NCI-H2171 (cell line): Measurements from ENCODE around the gene EYS.

Experiments
- DNase-seq: peaks from one replicate; lab custom pipeline; 2025; lab: John Stamatoyannopoulos, UW

EYS gene

GRCh38 chr6:64717281-64717680, 989.7 kb downstream of the EYS start:
- DNase-seq: no peak

DNA sequence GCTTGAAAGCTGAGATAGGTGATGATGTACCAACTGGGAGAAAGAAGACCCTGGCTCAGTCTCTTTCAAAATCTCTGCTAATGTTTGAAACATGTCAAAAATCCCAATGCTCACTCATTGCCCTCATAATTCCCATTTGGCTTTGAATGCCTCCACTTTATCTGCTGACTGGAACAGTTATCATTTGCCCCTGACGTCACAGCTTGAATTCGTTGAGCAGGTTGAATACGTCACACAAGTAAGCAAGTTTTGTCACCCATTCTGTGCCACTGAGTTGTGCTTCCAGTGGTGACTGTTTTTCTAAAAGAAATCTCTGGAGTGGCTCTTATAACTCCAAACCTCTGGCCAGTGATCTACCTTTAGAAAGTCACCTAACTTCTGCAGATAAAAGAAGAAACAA, 991.4 kb downstream of the EYS start:
- DNase-seq: no peak

GRCh38 chr6:64714073-64714472, 993.0 kb downstream of the EYS start:
- DNase-seq: no peak

DNA sequence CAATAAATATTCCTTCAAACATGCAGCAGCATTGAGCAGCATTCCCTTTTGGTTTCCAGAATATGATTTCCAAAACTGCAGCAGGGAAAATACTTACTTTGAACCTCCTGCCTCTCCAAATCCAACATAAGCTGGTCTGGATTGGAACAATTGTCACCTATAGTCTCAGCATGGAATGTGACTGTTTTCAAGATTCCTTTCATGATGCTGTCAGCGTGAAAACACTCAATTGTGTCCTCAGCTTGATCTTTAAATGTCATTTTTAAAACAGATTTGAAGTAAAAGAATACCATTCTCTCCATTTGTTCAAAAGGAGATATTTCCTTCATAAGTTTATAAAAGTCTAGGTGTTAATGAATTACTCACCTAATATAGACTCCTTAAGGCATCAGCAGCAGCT, 993.9 kb downstream of the EYS start:
- no peak for DNase-seq

DNA sequence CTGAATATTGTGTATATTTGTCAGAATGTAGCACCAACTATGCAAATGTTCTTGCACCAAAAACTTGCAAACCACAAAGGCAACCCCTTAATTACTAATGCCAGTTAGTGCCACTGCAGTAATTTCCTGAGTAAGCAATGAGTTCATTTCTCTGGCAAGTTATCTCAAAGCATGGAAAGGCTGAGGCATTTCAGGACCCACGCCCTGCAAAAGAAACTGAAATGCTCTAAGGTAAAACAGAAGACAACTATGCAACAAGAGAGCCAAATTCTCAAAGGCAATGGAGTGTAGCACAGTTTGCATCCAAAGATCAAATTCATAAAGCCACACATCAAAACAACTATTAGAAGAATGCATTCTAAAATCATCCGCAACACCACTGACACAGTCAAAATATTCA, 994.4 kb downstream of the EYS start:
- DNase-seq: no peak

GRCh38 chr6:64703922-64704321, 1003.1 kb downstream of the EYS start:
- DNase-seq: no peak

DNA sequence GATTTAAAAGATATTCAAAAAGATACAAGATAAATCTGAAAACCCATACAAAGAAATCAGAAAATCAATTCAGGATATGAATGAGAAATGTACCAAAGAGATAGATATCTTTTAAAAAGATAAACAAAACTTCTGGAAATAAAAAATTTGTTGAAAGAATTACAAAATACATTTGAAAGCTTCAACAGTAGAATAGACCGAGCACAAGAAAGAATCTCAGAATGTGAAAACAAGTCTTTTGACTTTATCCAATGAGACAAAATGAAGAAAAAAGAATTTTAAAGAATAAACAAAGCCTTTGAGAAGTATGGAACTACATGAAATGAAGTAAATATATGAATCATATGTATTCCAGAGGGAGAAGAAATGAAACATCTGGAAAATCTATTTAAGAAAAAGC, 1011.0 kb downstream of the EYS start:
- DNase-seq: no peak

DNA sequence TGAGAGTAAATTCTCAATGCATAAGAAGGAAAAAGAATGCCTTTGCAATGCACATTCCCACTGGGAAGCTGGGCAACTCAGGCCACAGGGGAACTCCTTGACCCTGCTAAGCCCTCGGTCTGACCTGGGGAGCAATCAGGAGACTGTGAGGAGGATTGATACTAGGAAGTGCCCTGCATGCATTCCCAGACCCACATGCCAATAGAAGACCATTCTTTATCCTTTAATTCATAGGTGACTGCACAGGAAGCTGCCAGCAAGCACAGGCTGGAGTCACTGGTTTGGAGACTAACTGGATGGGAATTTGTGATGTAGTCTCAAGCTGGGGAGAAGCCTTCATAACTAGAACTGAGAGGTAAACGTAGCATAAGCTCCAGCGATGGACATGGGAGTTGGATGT, 1012.7 kb downstream of the EYS start:
- no peak for DNase-seq

- no peak for DNase-seq
These were observed 1016.0 kb downstream of the EYS start for GRCh38 chr6:64691064-64691463.

GRCh38 chr6:64685401-64685800, 1021.6 kb downstream of the EYS start:
- no peak for DNase-seq

DNA sequence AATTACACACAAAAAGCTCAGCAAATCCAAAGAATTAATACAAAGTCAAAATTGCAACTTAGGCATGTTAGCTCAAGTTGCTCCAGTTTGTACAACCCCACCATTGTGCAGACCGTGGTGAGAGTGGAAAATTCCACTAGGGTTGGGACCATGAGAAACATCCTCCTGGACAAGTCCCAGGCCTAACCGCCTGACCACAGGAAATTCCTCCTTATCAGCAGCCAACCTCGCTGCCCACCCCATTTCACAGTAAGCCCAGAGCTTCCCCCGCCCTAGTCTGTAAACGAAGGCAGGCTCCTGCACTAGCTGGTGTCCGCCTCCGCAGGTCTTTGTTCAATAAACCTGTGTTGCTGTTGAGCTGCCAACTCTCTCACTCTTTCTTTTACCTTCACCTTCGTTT, 1023.3 kb downstream of the EYS start:
- DNase-seq: no peak

DNA sequence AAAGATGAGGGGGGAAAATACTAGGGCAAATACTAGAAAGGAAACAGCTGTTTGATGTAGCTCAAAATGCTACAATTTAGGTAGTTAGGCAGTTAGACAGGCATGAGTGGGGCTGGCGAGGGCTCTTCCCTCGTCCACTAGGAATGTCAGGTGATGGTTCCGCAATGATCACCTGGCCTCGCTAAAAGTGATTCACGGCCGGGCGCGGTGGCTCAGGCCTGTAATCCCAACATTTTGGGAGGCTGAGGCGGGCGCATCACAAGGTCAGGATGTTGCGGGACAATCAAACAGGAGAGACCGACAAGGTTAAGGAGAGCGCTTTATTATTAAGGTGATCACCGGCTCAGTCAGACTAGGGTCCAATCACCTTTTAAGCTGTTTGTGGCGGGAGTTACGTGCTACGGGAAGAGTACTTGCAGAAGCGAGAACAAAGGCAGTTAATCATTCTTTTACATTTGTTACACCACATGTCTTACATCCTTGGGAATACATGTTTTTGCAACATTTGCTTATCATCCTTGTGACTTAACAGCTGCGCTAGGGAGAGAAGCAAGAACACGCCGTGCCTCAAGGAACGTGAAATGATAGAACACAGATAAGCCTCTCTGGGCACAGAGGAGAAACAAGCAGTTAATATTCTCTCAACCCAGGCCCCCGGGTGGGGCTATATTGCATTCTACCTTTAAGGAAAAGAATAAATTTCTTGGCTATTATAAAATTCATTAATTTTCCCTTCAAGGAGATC, 1025.4 kb downstream of the EYS start:
- no peak for DNase-seq

DNA sequence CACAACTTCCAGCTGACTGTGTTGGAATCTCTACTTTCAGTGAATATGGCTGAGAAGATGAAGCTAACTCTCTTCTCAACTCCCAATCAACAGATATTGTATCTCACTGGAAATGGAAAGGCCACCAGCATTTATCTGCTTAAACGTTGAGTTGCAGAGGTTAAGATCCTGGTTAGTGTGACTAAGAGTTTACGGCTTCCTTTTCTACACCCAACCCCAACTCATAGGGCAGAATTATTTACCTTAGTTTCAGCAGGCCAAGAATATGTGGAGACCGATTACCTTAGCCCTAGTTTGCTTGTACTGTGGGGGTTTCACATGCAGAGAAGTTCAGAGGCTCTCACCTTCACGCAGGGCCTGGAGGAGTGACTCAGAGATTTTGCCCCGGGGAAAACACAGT, 1026.6 kb downstream of the EYS start:
- no peak for DNase-seq

DNA sequence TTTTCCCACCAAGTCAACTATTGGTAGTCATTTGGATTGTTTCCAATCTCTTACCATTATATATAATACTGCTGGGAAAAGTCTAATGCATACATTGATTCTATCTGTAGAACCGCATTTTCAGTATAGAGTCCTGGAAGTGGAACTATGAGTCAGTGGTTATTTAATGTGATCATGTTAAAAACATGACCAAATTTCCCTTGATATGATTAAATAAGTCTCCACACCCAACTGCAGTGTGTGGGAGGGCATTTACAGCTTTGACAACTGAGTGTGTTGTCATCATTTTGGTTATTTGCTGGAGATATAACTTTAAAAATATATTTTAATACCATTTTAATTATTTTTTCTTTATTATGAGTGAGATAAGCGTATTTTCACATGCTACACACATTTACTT, 1027.6 kb downstream of the EYS start:
- no peak for DNase-seq

- DNase-seq: no peak
These were observed 1034.4 kb downstream of the EYS start for GRCh38 chr6:64672651-64673050.

DNA sequence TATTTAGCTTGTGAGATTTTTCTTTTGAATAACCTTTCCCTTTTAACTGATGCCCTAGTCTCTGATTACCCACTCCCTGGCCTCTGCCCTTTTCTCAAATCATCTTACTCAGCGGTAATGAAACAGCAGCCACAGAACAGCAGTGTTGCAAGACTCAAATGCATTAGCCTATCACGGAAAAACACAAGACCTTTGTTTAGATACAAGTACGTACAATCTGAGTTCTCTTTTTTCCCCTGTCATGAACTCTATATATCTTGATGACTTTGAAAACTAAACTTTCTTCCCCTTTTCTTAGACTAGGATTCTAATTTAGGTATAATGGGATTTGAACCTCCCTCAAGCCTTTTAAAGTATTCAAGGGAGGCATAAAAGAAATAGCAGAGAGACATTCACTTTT, 1034.9 kb downstream of the EYS start:
- DNase-seq: no peak

GRCh38 chr6:64665137-64665536, 1041.9 kb downstream of the EYS start:
- DNase-seq: no peak

- DNase-seq: no peak
These were observed 1042.5 kb downstream of the EYS start for GRCh38 chr6:64664480-64664879.

DNA sequence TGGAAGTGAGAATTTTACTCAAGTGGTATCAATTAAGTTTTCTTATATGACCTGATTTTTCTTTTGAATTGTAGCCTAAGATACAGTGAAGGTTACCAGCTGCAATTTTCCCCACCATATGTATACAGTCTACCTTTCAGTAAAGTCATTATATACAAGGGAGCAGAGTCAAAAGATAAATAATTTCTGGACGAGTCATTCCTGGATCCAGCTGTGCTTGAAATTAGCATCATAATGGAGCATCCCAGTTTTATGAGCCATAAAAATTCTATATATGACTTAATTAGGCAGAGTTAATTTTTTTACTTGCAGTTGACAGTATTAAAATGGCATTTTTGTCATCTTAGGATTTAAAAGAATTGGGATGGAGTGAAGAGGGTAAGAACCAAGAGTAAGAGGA, 1063.0 kb downstream of the EYS start:
- no peak for DNase-seq

DNA sequence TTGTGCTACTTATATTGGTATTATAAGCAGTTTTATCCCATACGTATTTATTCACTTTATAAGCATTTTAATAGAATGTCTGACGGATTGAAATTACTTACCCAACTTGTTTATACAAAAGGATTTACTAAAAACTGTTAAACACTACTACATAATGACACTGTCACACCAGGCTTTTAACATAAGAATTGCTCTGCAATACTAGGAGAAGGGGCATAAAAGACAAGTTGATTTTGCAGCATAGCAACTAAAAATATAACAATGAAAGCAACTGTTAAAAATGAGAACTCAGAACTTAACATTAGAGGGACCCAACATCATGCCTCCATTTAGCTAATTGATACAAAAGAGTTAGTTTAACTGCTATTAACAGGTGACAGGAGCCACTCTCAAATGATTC, 1076.1 kb downstream of the EYS start:
- no peak for DNase-seq

DNA sequence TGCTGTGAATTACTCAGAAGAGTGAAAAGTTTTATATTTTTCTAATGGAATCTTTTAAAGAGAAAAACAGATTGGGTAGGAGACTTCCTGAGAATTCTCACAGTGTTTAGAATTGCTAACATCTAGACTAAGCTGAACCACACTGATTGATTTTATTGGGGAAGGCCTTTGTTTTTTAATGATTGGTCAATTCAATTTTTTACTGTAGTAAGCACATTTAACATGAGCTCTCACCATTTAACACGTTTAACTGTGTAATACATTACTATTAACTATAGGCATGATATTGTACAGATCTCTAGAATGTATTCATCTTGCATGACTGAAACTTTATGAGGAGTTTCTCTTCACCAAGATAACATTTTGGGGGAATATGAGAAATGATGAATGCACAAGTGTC, 1084.1 kb downstream of the EYS start:
- no peak for DNase-seq

- no peak for DNase-seq
These were observed 1104.0 kb downstream of the EYS start for GRCh38 chr6:64602993-64603392.

GRCh38 chr6:64591676-64592036, 1115.4 kb downstream of the EYS start:
- no peak for DNase-seq

DNA sequence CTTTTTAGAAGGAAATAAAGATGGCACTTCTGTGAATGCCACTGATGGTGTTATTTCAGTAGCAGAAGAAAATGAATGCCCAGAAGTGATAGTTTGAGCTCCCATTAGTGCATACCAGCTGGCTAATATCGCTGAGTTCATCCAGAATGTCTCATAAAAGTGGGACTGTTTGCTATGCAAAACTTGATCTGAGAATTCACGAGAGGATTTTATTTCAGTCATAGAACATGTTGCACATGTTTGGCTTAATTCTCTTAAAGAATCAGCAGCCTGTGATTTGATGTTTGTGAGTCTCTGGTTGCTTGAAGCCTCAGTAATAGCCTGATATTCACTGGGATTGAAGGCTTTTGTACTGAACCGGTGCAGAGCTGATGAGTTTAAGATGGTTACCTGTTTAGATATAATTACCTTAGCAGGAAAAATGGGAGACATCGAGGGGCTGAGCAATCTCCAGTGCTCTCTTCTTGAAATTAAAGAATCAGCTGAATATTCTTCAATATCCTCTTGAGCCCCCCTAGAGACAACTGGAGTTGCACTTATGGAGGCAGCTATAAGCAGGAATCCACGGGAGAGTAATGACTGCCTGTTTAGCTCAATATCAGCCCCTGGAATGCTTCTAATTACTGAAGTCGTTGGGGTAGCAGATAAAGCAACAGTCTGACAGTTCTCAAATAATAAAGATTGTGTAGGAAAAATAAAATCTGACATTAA, 1115.9 kb downstream of the EYS start:
- no peak for DNase-seq
